Nephron (organoid): ENCODE measurements around the gene MBNL1.
"Not testable (repeated sequence)": the region's sequence is repeated elsewhere in the genome, so short reads cannot be mapped to it uniquely, and the experiment has no call there.

Source experiments
- H3K27ac Mint-ChIP-seq, 3 experiments: 2 replicates each; pipeline ENCODE4 v1.8.0; 2020; ENCODE audit warnings: mixed read lengths in 3 of 3, mild to moderate bottlenecking in 2 of 3, moderate library complexity in 1 of 3
- H3K27me3 Mint-ChIP-seq: 2 replicates; pipeline ENCODE4 v1.8.0; 2021; ENCODE audit warnings: low read depth, mild to moderate bottlenecking, moderate library complexity, mixed read lengths
- H3K36me3 Mint-ChIP-seq: 2 replicates; pipeline ENCODE4 v1.8.0; 2020; ENCODE audit warnings: low read depth, mixed read lengths
- H3K4me1 Mint-ChIP-seq: 2 replicates; pipeline ENCODE4 v1.8.0; 2020; ENCODE audit warnings: mixed read lengths
- H3K4me3 Mint-ChIP-seq, 3 experiments: 2 replicates each; pipeline ENCODE4 v1.8.0; 2020; ENCODE audit warnings: mild to moderate bottlenecking in 3 of 3, mixed read lengths in 3 of 3, moderate library complexity in 2 of 3
- H3K9me3 Mint-ChIP-seq: 2 replicates; pipeline ENCODE4 v1.8.0; 2020; ENCODE audit warnings: mixed read lengths
- TF ChIP-seq, protein P1 (sequence below), 3 experiments: fragments of 200-600 bp; sonication (generic); IDR thresholded peaks; one replicate each; pipeline ENCODE4 v1.5.0; 2021; ENCODE audit warnings: antibody characterized with exemption in 3 of 3; ENCODE audit not compliant: unreplicated experiment in 3 of 3

MBNL1 gene

DNA sequence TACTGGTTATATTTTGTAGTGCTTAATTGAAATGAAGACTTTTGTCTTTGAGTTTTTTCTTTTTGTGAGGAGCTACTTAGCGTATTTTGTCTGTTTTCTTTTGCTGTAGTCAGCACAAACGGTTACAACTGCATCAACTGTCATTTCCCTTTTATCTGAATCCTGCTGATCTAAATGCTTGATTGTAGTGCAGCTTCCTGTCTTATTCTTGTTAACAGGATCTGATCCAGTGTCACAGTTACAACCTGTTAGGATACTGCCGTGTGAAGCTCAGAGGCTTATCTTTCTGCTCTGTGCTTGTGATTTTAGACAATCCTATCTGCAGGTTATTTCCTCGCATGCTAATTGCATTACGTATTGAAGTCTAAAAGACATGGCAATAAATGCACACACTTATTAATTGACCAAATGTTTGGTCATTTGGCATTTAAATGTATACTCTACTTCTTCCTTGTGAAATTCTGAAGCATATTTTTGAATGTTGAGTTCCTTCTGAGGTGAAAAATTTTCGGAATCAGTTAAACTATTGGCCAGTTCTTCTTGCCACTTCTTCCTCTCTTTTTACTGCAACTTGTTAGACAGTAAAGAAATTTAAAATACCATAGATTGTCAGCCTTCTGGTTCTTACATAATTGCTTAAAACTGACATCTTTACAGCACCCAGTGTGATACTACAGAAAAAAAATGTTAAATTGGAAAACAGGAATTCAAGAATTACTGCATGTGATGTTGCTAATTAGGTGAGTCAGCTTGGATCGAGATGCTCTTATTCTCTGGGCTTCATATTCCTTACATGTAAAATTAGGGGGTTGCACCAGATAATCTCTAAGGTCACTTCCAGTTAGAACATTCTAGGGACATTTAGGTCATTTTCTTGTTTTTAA, 168.2 kb downstream of the MBNL1 start:
- TF ChIP-seq, protein P1, sequence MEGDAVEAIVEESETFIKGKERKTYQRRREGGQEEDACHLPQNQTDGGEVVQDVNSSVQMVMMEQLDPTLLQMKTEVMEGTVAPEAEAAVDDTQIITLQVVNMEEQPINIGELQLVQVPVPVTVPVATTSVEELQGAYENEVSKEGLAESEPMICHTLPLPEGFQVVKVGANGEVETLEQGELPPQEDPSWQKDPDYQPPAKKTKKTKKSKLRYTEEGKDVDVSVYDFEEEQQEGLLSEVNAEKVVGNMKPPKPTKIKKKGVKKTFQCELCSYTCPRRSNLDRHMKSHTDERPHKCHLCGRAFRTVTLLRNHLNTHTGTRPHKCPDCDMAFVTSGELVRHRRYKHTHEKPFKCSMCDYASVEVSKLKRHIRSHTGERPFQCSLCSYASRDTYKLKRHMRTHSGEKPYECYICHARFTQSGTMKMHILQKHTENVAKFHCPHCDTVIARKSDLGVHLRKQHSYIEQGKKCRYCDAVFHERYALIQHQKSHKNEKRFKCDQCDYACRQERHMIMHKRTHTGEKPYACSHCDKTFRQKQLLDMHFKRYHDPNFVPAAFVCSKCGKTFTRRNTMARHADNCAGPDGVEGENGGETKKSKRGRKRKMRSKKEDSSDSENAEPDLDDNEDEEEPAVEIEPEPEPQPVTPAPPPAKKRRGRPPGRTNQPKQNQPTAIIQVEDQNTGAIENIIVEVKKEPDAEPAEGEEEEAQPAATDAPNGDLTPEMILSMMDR (IDR thresholded peaks at IDR 0.05; ENCODE audit: unreplicated experiment in 3 of 3), result no peak
- H3K4me3 Mint-ChIP-seq, result no peak overlapping the region
- peaks cover 40% of the 10 kb centered on the region for H3K36me3 Mint-ChIP-seq

DNA sequence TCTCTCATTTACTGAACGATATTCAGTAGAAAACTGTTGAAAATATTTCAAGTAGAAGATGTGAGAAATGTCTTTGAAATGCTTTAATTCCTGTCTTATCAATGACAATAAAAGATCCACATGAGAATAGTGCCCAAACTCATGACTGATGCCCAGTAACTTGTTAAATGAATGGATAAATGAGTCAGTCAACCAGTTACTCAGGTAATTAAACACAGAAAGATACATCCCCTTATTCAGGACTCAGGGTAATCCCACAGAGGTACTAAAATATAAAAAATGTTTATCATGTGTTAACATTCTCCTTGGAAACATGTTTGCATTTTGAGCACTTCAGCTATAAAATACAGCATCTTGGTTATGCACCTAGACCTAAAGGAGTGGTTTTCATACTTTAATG, 169.5 kb downstream of the MBNL1 start:
- TF ChIP-seq, protein P1 (IDR thresholded peaks at IDR 0.05; ENCODE audit: unreplicated experiment in 3 of 3), result no peak
- Mint-ChIP-seq H3K4me3 (no peak overlapping the region), H3K27me3 (no peaks in the 10 kb centered on the region), H3K27ac (no peak overlapping the region), H3K36me3 (peaks cover 27% of the 10 kb centered on the region), H3K9me3 (peaks cover 13% of the 10 kb centered on the region), H3K4me1 (peaks cover 3% of the 10 kb centered on the region)

More for the DNA sequence above, 168.2 kb downstream of the MBNL1 start:
- Mint-ChIP-seq H3K27ac (no peak overlapping the region), H3K9me3 (peaks cover 13% of the 10 kb centered on the region), H3K27me3 (no peaks in the 10 kb centered on the region), H3K4me1 (no peaks in the 10 kb centered on the region)

DNA sequence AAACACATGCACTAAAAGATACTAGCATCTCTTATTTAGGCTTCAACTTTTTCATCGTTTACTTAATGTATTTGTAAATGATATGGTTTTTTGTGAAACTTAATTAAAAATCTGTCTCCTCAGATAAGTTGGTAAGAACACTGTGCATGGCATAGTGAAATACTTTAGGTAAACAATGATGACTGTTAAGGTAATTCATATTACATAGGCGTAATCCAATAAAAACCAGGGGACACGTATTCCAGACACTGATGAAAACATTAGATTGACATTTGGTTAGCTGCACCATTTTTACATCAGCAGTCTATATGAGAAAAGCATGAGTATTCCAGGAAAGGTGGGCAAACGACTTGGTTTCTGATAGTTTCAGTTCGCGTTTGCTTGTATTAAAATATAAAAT, 170.0 kb downstream of the MBNL1 start:
- H3K4me3 Mint-ChIP-seq, result no peak overlapping the region
- peaks cover 4% of the 10 kb centered on the region for H3K4me1 Mint-ChIP-seq
- peaks cover 13% of the 10 kb centered on the region for H3K9me3 Mint-ChIP-seq
- peaks cover 24% of the 10 kb centered on the region for H3K36me3 Mint-ChIP-seq
- TF ChIP-seq, protein P1 (IDR thresholded peaks at IDR 0.05; ENCODE audit: unreplicated experiment in 3 of 3), result no peak
- no peaks in the 10 kb centered on the region for H3K27me3 Mint-ChIP-seq
- no peak overlapping the region for H3K27ac Mint-ChIP-seq

DNA sequence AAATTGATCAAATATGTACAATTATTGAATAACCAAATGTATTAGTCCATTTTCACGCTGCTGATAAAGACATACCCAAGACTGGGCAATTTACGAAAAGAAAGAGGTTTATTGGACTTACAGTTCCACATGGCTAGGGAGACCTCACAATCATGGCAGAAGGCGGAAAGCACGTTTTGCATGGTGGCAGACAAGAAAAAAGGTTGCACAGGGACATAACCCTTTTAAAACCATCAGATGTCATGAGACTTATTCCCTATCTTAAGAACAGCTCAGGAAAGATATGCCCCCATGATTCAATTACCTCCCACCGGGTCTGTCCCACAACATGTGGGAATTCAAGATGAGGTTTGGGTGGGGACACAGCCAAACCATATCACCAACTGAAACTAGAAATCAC, 171.5 kb downstream of the MBNL1 start:
- H3K9me3 Mint-ChIP-seq, H3K4me1 Mint-ChIP-seq, H3K4me3 Mint-ChIP-seq, H3K27ac Mint-ChIP-seq, H3K36me3 Mint-ChIP-seq, H3K27me3 Mint-ChIP-seq: not testable (repeated sequence)

DNA sequence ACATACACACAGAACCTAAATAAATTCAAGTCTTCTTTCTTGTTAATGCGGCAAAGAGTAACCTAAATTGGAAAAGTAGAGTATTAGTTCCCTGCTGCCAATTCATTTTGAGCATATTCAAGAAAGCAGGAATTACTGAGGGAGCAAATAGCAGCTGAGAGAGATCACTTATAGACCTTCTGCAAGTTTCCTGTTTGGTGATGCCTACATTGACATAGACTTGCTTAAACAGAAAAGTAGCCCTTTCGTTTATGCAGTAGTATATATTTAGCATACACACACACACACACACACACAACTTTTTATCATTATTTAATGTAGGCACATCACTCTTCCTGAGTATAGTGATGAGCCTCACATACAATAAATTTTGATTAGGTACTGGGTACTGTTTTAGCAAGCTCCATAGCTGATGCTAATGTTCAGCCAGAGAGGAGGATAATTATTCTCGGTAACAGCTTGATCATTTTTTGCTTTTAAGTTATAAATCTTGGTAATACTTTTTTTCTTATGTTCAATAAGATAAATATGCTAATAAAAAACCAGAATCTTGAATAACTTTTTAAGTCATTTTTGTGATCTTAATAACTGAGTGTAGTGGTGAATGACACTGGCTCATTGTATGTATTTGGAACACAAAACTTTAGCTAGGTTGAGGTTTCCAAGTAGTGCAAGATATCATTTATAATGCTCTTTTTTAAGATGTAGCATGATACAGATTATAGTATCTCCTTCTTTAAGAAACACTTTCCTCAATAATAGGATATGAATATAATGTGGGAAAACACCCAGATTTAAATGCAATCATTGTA, 174.7 kb downstream of the MBNL1 start:
- H3K36me3 Mint-ChIP-seq, result peaks cover 10% of the 10 kb centered on the region
- H3K4me1 Mint-ChIP-seq, result peaks cover 4% of the 10 kb centered on the region
- H3K27me3 Mint-ChIP-seq, result no peaks in the 10 kb centered on the region
- no peak overlapping the region for H3K4me3 Mint-ChIP-seq
- peak overlapping the region in 1 of 3 experiments; percentile 0 for H3K27ac Mint-ChIP-seq
- TF ChIP-seq, protein P1 (IDR thresholded peaks at IDR 0.05; ENCODE audit: unreplicated experiment in 3 of 3), result no peak
- no peaks in the 10 kb centered on the region for H3K9me3 Mint-ChIP-seq

- Mint-ChIP-seq H3K4me1 (peaks cover 4% of the 10 kb centered on the region), H3K27ac (no peak overlapping the region), H3K36me3 (peaks cover 10% of the 10 kb centered on the region), H3K9me3 (no peaks in the 10 kb centered on the region), H3K27me3 (no peaks in the 10 kb centered on the region), H3K4me3 (no peak overlapping the region)
- TF ChIP-seq, protein P1 (IDR thresholded peaks at IDR 0.05; ENCODE audit: unreplicated experiment in 3 of 3), result peak; percentile 55 to 78 (median 71)
Observed at GRCh38 chr3:152444029-152444641, 175.4 kb downstream of the MBNL1 start.
